ACHN (cell line): ENCODE measurements around the gene MAB21L4.
A peak's percentile ranks its signal among the peaks of the same experiment; 100 is the strongest.
"Not testable (repeated sequence)": the region's sequence is repeated elsewhere in the genome, so short reads cannot be mapped to it uniquely, and the experiment has no call there.

Source experiments
- DNase-seq: peaks from one replicate; pipeline ENCODE4 v3.0.0-alpha.2; 2015
- in situ Hi-C: cut with HindIII; loops from 2 replicates; pipeline ENCODE4 v1.10.0; 2017; ENCODE audit warnings: low sequenced_read_pairs, low pct_ligation_motif_present, low pct_unique_long_range_greater_than_20kb

The MAB21L4 gene

DNA sequence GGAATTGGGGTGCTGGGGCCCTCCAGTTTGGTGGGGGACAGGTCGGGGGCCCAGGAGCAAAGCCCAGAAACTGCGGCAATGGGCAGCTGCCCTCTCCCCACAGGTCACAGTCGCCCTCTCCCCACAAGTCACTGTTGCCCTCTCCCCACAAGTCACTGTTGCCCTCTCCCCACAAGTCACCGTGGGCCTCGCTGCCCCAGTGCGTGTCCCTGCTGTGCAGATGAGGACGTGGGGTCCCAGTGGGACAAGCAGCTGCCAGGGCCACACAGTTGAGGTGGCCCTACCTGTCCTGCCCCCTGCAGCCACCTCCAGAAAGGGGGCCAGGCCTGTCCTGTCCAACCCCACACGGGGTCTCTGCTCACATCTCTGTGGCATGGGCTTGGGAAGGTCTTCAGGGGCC is 40.3 kb downstream of the MAB21L4 start:
- no peak for DNase-seq
- in situ Hi-C loops, result no loop called here

DNA sequence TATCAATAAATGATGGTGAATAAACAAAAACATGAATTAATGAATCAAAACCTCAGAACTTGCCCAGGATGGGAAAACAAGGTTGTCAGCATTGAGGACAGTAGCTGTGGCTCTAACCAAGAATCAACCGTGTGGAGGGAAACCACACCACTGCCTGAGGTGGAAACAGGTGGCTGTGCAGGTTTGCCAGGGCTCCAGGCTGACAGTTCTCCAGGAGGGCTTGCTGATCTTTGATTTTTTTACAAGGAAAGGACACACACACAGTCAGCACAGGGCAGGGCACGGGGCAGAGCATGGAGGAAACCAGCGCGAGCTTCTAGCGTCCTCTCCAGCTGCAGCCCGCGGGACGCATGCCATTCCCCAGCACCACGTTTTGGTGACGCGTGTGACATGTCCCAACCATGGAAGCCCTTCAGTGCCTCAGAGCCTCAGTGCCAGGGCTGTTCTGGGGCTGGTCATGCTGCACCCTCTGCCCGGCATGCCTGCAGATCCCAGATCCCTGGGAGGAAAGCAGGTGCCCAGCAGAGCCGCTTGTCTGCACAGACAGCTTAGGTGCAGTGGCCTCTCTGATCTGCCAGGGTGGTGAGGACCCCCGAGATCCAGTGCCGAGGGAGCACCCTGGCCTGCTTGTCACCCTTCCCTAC is 43.2 kb downstream of the MAB21L4 start:
- no peak for DNase-seq
- in situ Hi-C loops, result no loop called here

DNA sequence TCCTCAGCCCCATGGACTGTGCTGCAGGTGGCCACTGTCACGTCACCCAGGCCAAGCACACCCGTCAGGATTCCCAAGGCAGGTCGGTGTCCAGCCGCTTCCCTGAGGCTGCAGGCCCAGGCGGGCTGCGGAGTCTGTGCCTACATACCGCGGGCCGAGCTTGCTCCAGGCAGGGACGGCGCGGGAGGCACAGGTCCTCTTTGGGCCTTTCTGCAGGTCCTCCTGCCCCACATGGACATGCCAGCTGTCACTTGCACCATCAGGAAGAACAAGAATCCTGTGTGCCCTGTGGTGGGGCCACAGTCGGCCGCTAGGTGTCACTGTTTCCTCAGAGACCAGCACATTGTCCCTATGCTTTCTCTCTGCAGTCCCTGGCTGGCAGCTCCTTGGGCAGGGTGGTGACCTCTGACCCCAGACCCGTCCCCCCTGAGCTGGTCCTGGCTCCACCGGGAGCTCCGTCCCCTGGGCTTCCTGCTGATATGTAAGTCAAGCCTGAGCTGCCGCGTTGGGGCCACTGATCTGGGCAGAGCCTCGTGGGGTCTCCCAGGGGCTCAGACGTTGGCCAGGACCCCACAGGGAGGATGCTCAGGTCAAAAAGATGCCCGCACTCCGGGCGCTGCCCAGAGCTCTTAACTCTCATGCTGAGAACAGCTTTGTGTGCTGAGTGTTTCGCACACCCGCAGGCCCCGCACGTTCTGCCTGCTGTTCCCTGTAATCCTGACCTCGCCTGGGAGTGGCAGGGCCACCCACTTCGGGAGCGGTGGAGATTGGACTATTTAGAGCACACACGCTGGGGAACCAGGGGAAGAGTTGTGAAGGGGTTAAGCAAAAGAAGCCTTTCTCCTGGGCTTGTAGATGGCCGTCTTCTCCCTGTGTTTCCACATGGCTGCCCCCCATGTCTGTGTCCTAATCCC is 44.6 kb downstream of the MAB21L4 start:
- in situ Hi-C loops, result no loop called here
- peak; percentile 76 for DNase-seq

DNA sequence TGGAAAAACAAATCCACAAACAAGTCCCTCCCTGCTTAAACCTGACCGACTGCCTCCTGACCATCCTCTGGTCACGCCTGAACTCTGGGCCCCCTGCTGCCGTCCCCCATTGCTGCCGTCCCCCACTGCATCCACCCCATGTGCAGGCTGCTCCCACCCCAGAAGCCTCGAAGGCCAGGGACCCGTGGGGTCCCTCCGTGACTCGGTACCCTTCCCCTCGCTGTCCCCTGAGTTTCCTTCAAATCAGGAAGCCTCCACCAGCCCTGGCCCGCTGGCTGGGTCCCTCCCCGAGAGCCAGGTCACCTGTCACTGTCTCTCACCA is 45.2 kb downstream of the MAB21L4 start:
- DNase-seq, result no peak
- in situ Hi-C loops, result no loop called here

DNA sequence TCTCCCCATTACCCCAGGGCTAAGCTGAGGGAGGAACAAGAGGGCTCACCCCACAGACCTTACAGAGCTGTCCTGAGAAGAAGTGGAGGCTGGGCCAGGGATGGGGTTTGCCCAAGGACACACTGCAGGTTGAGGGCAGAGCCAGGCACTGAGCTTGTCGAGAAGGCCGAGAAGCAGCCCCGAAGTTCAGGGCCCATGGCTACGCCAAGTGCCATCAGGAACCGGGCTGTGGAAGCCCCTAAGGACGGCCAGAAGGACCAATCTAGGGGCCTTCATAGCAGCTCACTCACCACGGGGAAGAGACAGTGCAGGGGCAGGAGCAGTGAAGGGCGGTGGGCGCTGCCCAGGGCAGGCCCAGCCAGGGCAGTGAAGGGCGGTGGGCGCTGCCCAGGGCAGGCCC is 45.9 kb downstream of the MAB21L4 start:
- in situ Hi-C loops, result no loop called here
- DNase-seq, result no peak

DNA sequence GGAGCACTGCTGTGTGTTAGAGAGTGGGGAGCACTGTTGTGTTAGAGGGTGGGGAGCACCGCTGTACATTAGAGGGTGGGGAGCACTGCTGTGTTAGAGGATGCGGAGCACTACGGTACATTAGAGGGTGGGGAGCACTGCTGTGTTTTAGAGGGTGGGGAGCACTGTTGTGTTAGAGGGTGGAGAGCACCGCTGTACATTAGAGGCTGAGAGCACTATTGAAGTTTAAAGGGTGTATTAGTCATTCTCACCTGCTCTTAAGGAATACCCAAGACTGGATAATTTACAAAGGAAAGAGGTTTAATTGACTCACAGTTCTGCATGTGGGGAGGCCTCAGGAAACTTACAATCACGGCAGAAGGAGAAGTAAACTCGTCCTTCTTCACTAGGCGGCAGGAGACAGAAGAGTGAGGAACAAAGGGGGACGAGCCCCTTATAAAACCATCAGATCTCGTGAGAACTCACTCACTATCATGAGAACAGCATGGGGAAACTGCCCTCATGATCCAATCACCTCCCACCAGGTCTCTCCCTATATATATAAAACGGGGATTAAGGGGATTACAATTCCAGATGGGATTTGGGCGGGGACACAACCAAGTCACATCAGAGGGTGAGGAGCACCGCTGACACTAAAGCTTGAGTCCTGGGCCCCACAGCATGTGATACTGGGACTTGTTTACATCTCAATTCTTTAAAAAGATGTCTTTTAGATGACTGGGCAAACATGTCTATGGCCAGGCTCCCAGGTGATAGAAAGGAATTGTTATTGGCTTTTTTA is 46.9 kb downstream of the MAB21L4 start:
- in situ Hi-C loops, result no loop called here
- DNase-seq, result no peak

DNA sequence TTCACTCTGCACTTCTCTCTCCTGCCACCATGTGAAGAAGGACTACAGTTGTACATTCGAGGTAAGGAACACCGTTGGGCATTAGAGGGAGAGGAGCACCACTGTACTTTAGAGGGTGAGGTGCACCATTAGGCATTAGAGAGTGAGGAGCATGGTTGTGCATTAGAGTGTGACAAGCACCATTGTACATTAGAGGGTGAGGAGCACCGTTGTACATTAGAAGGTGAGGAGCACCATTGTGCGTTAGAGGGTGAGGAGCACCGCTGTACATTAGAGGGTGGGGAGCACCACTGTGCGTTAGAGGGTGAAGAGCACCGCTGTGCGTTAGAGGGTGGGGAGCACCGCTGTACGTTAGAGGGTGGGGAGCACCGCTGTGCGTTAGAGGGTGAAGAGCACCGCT is 48.1 kb downstream of the MAB21L4 start:
- in situ Hi-C loops, result no loop called here
- no peak for DNase-seq

DNA sequence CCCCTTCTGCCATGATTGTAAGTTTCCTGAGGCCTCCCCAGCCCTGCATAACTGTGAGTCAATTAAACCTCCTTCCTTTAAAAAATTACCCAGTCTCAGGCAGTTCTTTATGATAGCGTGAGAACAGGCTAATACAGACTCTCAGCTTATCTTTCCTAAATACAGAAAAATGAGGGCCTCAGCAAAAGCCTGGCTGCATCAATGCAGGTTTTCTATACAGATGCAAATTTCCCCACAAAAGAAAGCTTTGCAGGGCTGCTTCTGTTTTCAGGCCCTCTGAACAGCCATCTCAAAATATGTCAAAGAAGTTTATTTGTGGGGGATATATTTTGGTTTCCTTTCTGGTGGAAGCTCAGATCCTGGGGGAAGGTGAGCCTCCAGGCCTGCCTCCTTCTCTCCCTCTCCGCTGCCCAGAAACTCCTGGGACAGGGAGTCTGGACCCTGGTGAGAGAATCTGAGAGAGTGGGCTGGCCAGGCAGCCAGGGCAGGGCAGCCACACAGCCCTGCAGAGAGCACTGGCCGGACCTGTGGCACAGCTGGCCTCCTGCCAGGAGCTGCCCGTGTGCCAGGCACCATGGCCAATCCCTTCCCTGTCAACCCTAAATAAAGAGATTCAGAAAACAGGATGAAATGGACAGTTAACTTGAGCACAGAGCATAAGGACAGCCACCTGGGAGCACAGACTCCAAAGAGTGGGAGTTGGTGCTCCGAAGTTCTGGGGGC is 48.9 kb downstream of the MAB21L4 start:
- no peak for DNase-seq
- in situ Hi-C loops, result no loop called here

DNA sequence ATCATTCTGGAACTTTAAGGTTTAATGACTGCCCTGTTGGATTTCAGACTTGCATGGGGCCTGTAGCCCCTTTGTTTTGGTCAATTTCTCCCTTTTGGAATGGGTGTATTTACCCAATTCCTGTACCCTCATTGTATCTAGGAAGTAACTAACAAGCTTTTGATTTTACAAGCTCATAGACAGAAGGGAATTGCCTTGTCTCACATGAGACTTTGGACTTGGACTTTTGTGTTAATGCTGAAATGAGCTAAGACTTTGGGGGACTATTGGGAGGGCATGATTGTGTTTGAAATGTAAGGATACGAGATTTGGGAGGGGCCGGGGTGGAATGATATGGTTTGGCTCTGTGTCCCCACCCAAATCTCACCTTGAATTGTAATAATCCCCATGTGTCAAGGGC is 49.6 kb downstream of the MAB21L4 start:
- DNase-seq, in situ Hi-C loops: not testable (repeated sequence)

DNA sequence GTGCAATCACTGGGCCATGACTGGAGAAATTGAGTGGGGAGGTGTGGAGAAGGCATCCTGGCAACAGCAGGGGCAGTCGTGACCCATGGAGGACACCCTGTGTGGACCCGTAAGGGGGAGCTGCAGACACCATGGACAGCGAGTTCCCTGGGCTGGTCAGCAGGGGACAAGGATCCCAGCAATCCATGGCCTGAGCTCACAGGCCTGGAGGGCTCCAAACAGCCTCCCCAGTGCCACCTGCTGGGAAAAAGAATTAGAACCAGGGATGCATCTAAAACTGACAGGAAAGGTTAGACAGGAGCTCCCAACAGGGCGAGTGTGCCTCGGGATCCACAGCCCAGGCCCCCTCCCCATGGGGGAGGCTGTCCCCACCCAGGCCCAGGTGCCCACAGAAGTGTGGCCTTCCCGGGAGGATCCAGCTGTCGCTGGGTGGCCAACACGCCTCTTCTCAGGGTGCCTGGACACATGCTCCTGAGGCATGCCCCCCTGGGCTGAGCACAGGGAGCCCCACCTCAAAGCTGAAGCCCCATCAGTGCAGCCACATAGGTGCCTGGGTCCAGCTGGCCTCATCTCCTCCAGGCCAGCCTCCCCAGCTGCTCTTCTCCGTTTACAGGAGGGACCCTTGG is 55.4 kb downstream of the MAB21L4 start:
- peak; percentile 81 for DNase-seq
- in situ Hi-C loops, result no loop called here

DNA sequence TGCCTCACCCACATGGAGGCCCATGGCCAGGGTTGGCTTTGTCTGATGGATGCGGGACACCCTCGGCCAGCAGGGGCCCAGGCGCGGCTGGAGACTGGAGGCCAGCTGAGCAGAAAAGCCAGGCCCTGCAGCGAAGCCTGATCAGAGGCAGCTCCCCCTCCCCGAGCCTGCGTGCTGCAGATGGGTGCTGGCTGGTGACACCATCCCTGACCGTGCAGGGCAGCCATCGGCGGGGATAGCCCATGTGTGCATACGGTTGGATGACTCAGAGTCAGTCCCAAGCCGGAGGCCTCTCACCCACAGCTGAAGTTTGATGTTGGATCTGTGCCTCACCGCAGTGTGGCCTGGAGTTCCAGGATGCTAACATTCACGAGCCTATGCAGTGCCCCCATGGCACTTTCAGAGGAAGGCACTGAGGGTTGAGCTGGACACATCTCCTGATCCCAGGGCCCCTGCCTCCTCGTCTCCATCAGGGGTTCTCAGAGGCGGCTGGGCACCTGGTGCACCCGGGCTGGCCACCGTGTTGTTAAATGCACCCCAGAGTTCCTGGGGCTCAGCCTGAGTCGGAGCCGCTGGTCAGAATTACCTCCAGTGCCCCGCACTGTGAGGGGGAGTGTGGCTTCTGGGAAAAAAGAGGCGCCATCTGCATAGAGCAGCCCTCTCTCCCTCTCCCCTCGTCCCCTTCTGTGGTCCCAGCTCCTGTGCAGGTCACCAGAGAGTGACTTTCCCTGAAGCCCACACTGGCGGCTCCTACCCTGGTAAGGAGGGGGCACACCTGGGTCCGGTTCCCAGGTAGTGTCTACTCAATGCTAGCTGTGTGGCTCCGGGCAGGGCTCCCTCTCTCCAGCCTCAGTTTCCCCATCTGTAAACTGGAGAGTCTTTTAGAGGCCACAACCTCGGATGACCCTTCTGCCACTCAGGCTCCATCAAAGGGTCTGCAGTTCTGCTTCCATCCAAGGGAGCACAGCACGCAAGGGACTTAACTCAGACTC is 56.5 kb downstream of the MAB21L4 start:
- in situ Hi-C loops, result no loop called here
- DNase-seq, result peak; percentile 40

DNA sequence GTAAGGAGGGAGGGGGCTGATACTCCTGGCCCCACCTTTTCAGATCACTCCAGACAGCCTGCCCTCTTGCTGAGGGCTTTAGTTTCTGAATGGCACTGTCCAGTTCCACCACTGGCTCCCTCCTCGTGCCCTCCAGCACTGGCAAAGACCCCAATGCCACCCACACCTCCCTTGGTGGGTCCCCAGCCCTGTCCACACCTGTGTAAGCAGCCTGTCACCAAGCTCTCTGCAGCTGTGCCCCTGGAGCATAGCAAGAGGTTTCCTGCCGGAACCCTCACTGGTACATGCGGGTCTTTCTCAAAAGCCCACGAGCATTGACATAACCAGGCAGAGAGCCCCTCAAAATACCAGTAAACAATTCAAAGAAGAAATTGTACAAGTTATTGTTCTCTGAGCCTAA is 58.3 kb downstream of the MAB21L4 start:
- in situ Hi-C loops, result no loop called here
- no peak for DNase-seq

DNA sequence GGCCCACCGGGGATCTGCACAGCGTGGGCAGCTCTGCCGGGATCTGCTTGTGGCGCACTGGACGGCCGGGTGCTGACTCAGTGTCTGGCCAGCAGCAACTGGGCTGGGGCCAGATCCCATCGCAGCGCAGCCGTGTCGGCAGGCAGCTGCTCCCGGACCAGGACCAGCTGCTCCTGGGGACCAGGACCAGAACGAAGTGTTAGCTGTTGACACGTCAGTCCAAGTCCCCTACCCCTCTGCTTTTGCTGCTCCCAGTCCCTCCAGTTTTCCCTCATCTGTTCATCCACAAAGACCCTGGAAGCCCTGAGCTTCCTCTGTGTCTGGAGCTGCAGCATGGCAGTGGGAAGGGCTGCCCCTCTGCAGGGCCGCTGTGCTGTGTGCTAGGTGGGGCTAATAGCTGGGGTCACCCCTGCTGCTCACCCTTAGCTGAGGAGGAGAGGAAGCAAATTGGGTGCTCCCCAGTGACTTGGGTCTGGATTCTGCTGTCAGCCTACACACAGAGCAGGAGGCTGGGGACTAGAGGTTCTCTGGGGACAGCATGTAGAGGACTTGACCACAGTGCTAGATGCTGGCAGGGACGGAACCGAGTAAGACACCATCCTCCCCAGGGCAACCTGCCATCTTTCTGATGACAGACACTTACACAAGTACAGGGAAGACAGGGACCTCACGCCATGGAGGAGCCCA is 59.0 kb downstream of the MAB21L4 start:
- in situ Hi-C loops, result no loop called here
- peak; percentile 40 for DNase-seq
